HepG2 (cell line): ENCODE results near the gene PPP1R7. TPM values are rescaled to one million over a fixed set of nuclear protein-coding genes. Genes with fewer than 3 reads are reported as not detected.

Source experiments
- ATAC-seq: fragments of 200-7000 bp; cut with Tn5 transposase; 3 replicates; pipeline ENCODE4 v1.9.1; 2020; ENCODE audit warnings: mild to moderate bottlenecking, moderate library complexity
- BruUV-seq: library from RNA; stranded (reverse); fragments of 400-500 nt; replicated peaks from 2 replicates; lab custom pipeline; 2021; lab: Mats Ljungman, UMichigan
- CTCF ChIA-PET: fragments of 300-600 bp; formaldehyde crosslinking; extraction: SDS; loops from one replicate; lab custom pipeline; 2021; ENCODE audit warnings: low total read pairs, inconsistent platforms, low intra/inter-chr PET ratio; lab: Yijun Ruan, JAX
- POLR2A ChIA-PET: fragments of 350-600 bp; sonication (Branson Sonifier 250); formaldehyde crosslinking; loops from one replicate; lab custom pipeline; 2020; ENCODE audit warnings: antibody characterized with exemption, inconsistent platforms; lab: Yijun Ruan, JAX
- DNase-seq: peaks from one replicate; pipeline ENCODE4 v3.0.0-alpha.2; 2015; ENCODE audit warnings: low spot score
- FAIRE-seq: peaks from 3 replicates; lab custom pipeline; 2011; peaks lifted over from hg19 to GRCh38; lab: Jason Lieb, UNC
- H2AFZ ChIP-seq: one replicate; pipeline ENCODE4 v1.6.1; 2011; ENCODE audit warnings: low read length, inconsistent platforms
- H3K27ac ChIP-seq: fragments of 300-600 bp; 3 replicates; pipeline ENCODE4 v1.8.0; 2011; ENCODE audit warnings: mixed run types, mild to moderate bottlenecking, mixed read lengths, low read length, inconsistent platforms; ENCODE audit not compliant: insufficient read depth; ENCODE audit errors: extremely low read length
- H3K27me3 ChIP-seq, 2 experiments: fragments of 200-600 bp in 1 of 2; 2 replicates in 1 of 2; 3 replicates in 1 of 2; pipeline versions ENCODE4 v1.6.0 to v1.8.0; 2011; ENCODE audit warnings: low read length in 2 of 2, mild to moderate bottlenecking in 2 of 2, moderate library complexity in 2 of 2, inconsistent platforms in 1 of 2; ENCODE audit not compliant: insufficient read depth in 2 of 2, control insufficient read depth in 1 of 2
- H3K36me3 ChIP-seq, 2 experiments: fragments of 200-600 bp in 1 of 2; replicated peaks in 1 of 2; 2 replicates in 1 of 2; 3 replicates in 1 of 2; pipeline versions ENCODE4 v1.5.1 to v1.8.0; 2011; ENCODE audit warnings: low read length in 2 of 2, inconsistent platforms in 1 of 2; ENCODE audit not compliant: insufficient read depth in 2 of 2, control insufficient read depth in 1 of 2
- H3K4me1 ChIP-seq: 2 replicates; pipeline ENCODE4 v1.5.1; 2012; ENCODE audit warnings: low read length, inconsistent platforms; ENCODE audit not compliant: insufficient read depth
- H3K4me2 ChIP-seq: 2 replicates; pipeline ENCODE4 v1.6.0; 2011; ENCODE audit warnings: low read depth, low read length, inconsistent platforms
- H3K4me3 ChIP-seq, 3 experiments: fragments of 200-600 bp in 1 of 3; sonication (generic), shearing (Covaris generic) in 1 of 3; replicated peaks in 1 of 3; 2 replicates each; pipeline ENCODE4 v1.5.1; 2011 to 2016; ENCODE audit warnings: low read length in 3 of 3, inconsistent platforms in 2 of 3, low read depth in 2 of 3, mild to moderate bottlenecking in 2 of 3, control low read depth in 1 of 3, mixed read lengths in 1 of 3; ENCODE audit not compliant: insufficient read depth in 1 of 3
- H3K79me2 ChIP-seq: one replicate; pipeline ENCODE4 v1.6.1; 2011; ENCODE audit warnings: low read length, inconsistent platforms; ENCODE audit not compliant: insufficient read depth
- H3K9ac ChIP-seq: 2 replicates; pipeline ENCODE4 v1.6.0; 2011; ENCODE audit warnings: mild to moderate bottlenecking, low read depth, low read length, inconsistent platforms; ENCODE audit not compliant: insufficient read depth
- H3K9me3 ChIP-seq: 2 replicates; pipeline ENCODE4 v1.5.1; 2012; ENCODE audit warnings: mild to moderate bottlenecking, low read length
- H4K20me1 ChIP-seq: 2 replicates; pipeline ENCODE4 v1.6.0; 2011; ENCODE audit warnings: inconsistent platforms, mild to moderate bottlenecking, low read length, moderate library complexity; ENCODE audit not compliant: insufficient read depth
- CREBL2 ChIP-seq: sonication (generic); formaldehyde crosslinking; IDR thresholded peaks from 2 replicates; pipeline ENCODE4 v1.8.1; 2023; ENCODE audit warnings: missing genetic modification reagents, mild to moderate bottlenecking, borderline replicate concordance
- E2F2 ChIP-seq: sonication (generic); formaldehyde crosslinking; IDR thresholded peaks from 2 replicates; pipeline ENCODE4 v1.4.0; 2020; ENCODE audit warnings: missing genetic modification reagents, borderline replicate concordance
- ELK4 ChIP-seq: sonication (generic); formaldehyde crosslinking; IDR thresholded peaks from 2 replicates; pipeline ENCODE4 v1.9.0; 2021; ENCODE audit warnings: missing genetic modification reagents, borderline replicate concordance
- GZF1 ChIP-seq: sonication (generic); formaldehyde crosslinking; IDR thresholded peaks from 2 replicates; pipeline ENCODE4 v1.5.1; 2020; ENCODE audit warnings: mild to moderate bottlenecking, missing genetic modification reagents
- KDM6A ChIP-seq: IDR thresholded peaks from 2 replicates; pipeline ENCODE4 v1.6.1; 2016; ENCODE audit warnings: low read depth
- MLLT10 ChIP-seq: sonication (generic); formaldehyde crosslinking; IDR thresholded peaks from 2 replicates; pipeline ENCODE4 v1.4.0; 2020; ENCODE audit warnings: missing genetic modification reagents
- MTERF4 ChIP-seq: sonication (generic); formaldehyde crosslinking; IDR thresholded peaks from 2 replicates; pipeline ENCODE4 v1.8.0; 2023; ENCODE audit warnings: mild to moderate bottlenecking, missing genetic modification reagents
- MXD3 ChIP-seq: IDR thresholded peaks from 2 replicates; pipeline ENCODE4 v1.6.1; 2016; ENCODE audit warnings: mild to moderate bottlenecking, missing biosample characterization, missing genetic modification reagents
- NRL ChIP-seq: sonication (generic); formaldehyde crosslinking; IDR thresholded peaks from 2 replicates; pipeline ENCODE4 v1.5.0; 2020; ENCODE audit warnings: missing genetic modification reagents, mild to moderate bottlenecking, moderate library complexity, borderline replicate concordance
- PAXIP1 ChIP-seq: sonication (generic); formaldehyde crosslinking; conservative IDR thresholded peaks from 2 replicates; pipeline ENCODE4 v1.4.0; 2020; ENCODE audit warnings: mild to moderate bottlenecking, missing genetic modification reagents, moderate library complexity
- TIGD3 ChIP-seq: sonication (generic); formaldehyde crosslinking; IDR thresholded peaks from 2 replicates; pipeline ENCODE4 v1.5.1; 2020; ENCODE audit warnings: mild to moderate bottlenecking, missing genetic modification reagents, borderline replicate concordance
- ZNF205 ChIP-seq: IDR thresholded peaks from 2 replicates; pipeline ENCODE4 v1.6.1; 2018; ENCODE audit warnings: missing biosample characterization, missing genetic modification reagents
- ZNF333 ChIP-seq: sonication (generic); formaldehyde crosslinking; IDR thresholded peaks from 2 replicates; pipeline ENCODE4 v1.4.0; 2020; ENCODE audit warnings: mild to moderate bottlenecking, missing genetic modification reagents, borderline replicate concordance
- ZNF335 ChIP-seq: sonication (generic); formaldehyde crosslinking; IDR thresholded peaks from 2 replicates; pipeline ENCODE4 v1.4.0; 2020; ENCODE audit warnings: missing genetic modification reagents
- ZNF549 ChIP-seq: sonication (generic); formaldehyde crosslinking; IDR thresholded peaks from 2 replicates; pipeline ENCODE4 v1.5.0; 2020; ENCODE audit warnings: missing genetic modification reagents
- WGBS: methylation state at CpG from one replicate; pipeline ENCODE4 v1.1.6; 2017; ENCODE audit warnings: low lambda C conversion rate; 5-methylcytosine and 5-hydroxymethylcytosine counted together
- in situ Hi-C: cut with HindIII; loops from 2 replicates; pipeline ENCODE4 v1.10.0; 2017; ENCODE audit warnings: low pct_unique_long_range_greater_than_20kb; ENCODE audit not compliant: extremely low pct_ligation_motif_present
- intact Hi-C: fragments of 100-400 bp; cut with micrococcal nuclease; formaldehyde crosslinking; loops from one replicate; pipeline ENCODE4 v1.10.0; 2022; ENCODE audit not compliant: unreplicated experiment
- polyA plus RNA-seq, 8 experiments: library from polyadenylated mRNA; depleted of rRNA in 3 of 8; stranded (reverse) in 7 of 8; unstranded in 1 of 8; fragments of >200 nt; fragmentation: Illumina TruSeq in 4 of 8; extraction: Trizol in 4 of 8; gene quantifications; 2 replicates each; pipeline versions ENCODE4 v1.2.1 to v1.2.3, GENCODE V29; 2011 to 2016; ENCODE audit warnings: low read depth in 4 of 8, missing spikeins in 1 of 8, mixed read lengths in 1 of 8; ENCODE audit not compliant: insufficient read depth in 1 of 8
- total RNA-seq, 5 experiments: library from RNA; depleted of rRNA; stranded (reverse); fragments of >200 nt; fragmentation: Illumina TruSeq; extraction: Trizol; gene quantifications; 2 replicates each; pipeline ENCODE4 v1.2.3, GENCODE V29; 2016; ENCODE audit warnings: low read depth in 1 of 5

The PPP1R7 gene
- total and polyA plus RNA-seq, 2 of the 13 experiments (the other 11 are each of a cell fraction or from before 2014, with no cell fraction given): 33.3 to 67.9 TPM

GRCh38 chr2:241155936-241156335 is 5.7 kb downstream of the PPP1R7 start:
- H2AFZ ChIP-seq: no peak overlapping the region
- in situ Hi-C loops (no loop called here), intact Hi-C loops (no loop called here)
- H3K4me2 ChIP-seq: no peak overlapping the region
- POLR2A ChIA-PET: no interaction called here
- H3K27me3 ChIP-seq: no peaks in the 10 kb centered on the region
- TF ChIP-seq TIGD3 (CRISPR knock-in tag) (no peak), MTERF4 (CRISPR knock-in tag) (no peak), KDM6A (no peak), ZNF335 (no peak), GZF1 (CRISPR knock-in tag) (no peak), MLLT10 (CRISPR knock-in tag) (no peak), NRL (no peak), MXD3 (CRISPR knock-in tag) (no peak), PAXIP1 (no peak), ZNF549 (no peak), ZNF333 (CRISPR knock-in tag) (no peak), CREBL2 (CRISPR knock-in tag) (no peak), E2F2 (CRISPR knock-in tag) (no peak), ELK4 (CRISPR knock-in tag) (no peak), ZNF205 (CRISPR knock-in tag) (no peak)
- DNase-seq: no peak
- no peak overlapping the region for H3K4me3 ChIP-seq
- peaks cover 12% of the 10 kb centered on the region for H3K4me1 ChIP-seq
- WGBS: 67% methylated on average over 1 of the region's 1 CpG
- H3K36me3 ChIP-seq: peaks cover 13 to 45% of the 10 kb centered on the region in 2 experiments
- H4K20me1 ChIP-seq: no peaks in the 10 kb centered on the region
- CTCF ChIA-PET: no interaction called here
- no TSS peak for BruUV-seq
- peaks cover 10% of the 10 kb centered on the region for H3K79me2 ChIP-seq
- FAIRE-seq: no peak
- no peak overlapping the region for H3K9ac ChIP-seq
- H3K9me3 ChIP-seq: no peaks in the 10 kb centered on the region
- no peak overlapping the region for H3K27ac ChIP-seq
- ATAC-seq: no peak
